HepG2 (cell line): ENCODE data around the gene PKD1L1.

Experiments
- ARHGAP35 ChIP-seq: sonication (generic); formaldehyde crosslinking; IDR thresholded peaks from 2 replicates; pipeline ENCODE4 v1.9.0; 2022; ENCODE audit warnings: mild to moderate bottlenecking, inconsistent platforms, moderate library complexity, missing genetic modification reagents, borderline replicate concordance
- CBX2 ChIP-seq, 2 experiments: fragments of 200-600 bp in 1 of 2; sonication (generic); formaldehyde crosslinking in 1 of 2; IDR thresholded peaks; 2 replicates each; pipeline versions ENCODE4 v1.7.0 to v1.8.1; 2018 to 2022; ENCODE audit warnings: low read depth in 2 of 2, low read length in 1 of 2, mild to moderate bottlenecking in 1 of 2, missing genetic modification reagents in 1 of 2
- DNMT1 ChIP-seq: sonication (generic); formaldehyde crosslinking; IDR thresholded peaks from 2 replicates; pipeline ENCODE4 v1.5.1; 2020; ENCODE audit warnings: mild to moderate bottlenecking, missing genetic modification reagents
- ELF1 ChIP-seq: sonication (generic); formaldehyde crosslinking; IDR thresholded peaks from 2 replicates; pipeline ENCODE4 v1.4.0; 2020; ENCODE audit warnings: missing genetic modification reagents
- EZH2 ChIP-seq: conservative IDR thresholded peaks from 2 replicates; pipeline ENCODE4 v1.6.1; 2012; ENCODE audit warnings: mild to moderate bottlenecking, low read depth, low read length, moderate library complexity
- HIC2 ChIP-seq: sonication (generic); formaldehyde crosslinking; IDR thresholded peaks from 2 replicates; pipeline ENCODE4 v1.9.0; 2022; ENCODE audit warnings: low read depth, missing genetic modification reagents
- KDM5A ChIP-seq: fragments of 200-600 bp; sonication (generic); IDR thresholded peaks from 2 replicates; pipeline ENCODE4 v1.7.0; 2018; ENCODE audit warnings: antibody characterized with exemption, mild to moderate bottlenecking, low read length, borderline replicate concordance
- NAIF1 ChIP-seq: sonication (generic); formaldehyde crosslinking; IDR thresholded peaks from 2 replicates; pipeline ENCODE4 v1.5.0; 2020; ENCODE audit warnings: mild to moderate bottlenecking, missing genetic modification reagents, borderline replicate concordance
- RBM39 ChIP-seq: fragments of 200-400 bp; formaldehyde crosslinking; IDR thresholded peaks from one replicate; pipeline ENCODE4 v1.6.1; 2018; ENCODE audit warnings: antibody characterized with exemption, mild to moderate bottlenecking, low read depth, low read length; ENCODE audit not compliant: poor library complexity, severe bottlenecking
- ZC3H4 ChIP-seq: sonication (generic); formaldehyde crosslinking; IDR thresholded peaks from 2 replicates; pipeline ENCODE4 v1.4.0; 2020; ENCODE audit warnings: missing genetic modification reagents, borderline replicate concordance
- ZFY ChIP-seq: sonication (generic); formaldehyde crosslinking; IDR thresholded peaks from 2 replicates; pipeline ENCODE4 v1.4.0; 2020; ENCODE audit warnings: missing genetic modification reagents
- ZNF18 ChIP-seq: sonication (generic); formaldehyde crosslinking; IDR thresholded peaks from 2 replicates; pipeline ENCODE4 v1.8.0; 2022; ENCODE audit warnings: mild to moderate bottlenecking, missing genetic modification reagents; ENCODE audit not compliant: insufficient replicate concordance
- ZNF24 ChIP-seq: fragments of 450-650 bp; IDR thresholded peaks from 2 replicates; pipeline ENCODE4 v1.6.1; 2017; ENCODE audit warnings: antibody characterized with exemption, mild to moderate bottlenecking

- TF ChIP-seq ZC3H4 (CRISPR knock-in tag) (no peak), NAIF1 (CRISPR knock-in tag) (no peak), ZNF24 (no peak), ZNF18 (CRISPR knock-in tag) (no peak), EZH2 (no peak), ZFY (CRISPR knock-in tag) (no peak), DNMT1 (CRISPR knock-in tag) (no peak), ARHGAP35 (CRISPR knock-in tag) (no peak), ELF1 (CRISPR knock-in tag) (no peak), RBM39 (no peak), HIC2 (CRISPR knock-in tag) (no peak), KDM5A (no peak), CBX2 (IDR thresholded peaks at IDR 0.05; ENCODE audit: low read depth, low read length) (no peak), CBX2 (CRISPR knock-in tag; IDR thresholded peaks at IDR 0.05; ENCODE audit: low read depth) (no peak)
Measured at GRCh38 chr7:47908720-47909119, 39.5 kb downstream of the PKD1L1 start.
